Stimulated activated CD8-positive, alpha-beta memory T cell treated with anti-CD3 and anti-CD28 coated beads, Interleukin-7, amount 100 ng/mL, for 1 hour (primary cell): Measurements from ENCODE around the gene GPSM1.
A peak's percentile ranks its signal among the peaks of the same experiment; 100 is the strongest.

Experiments
- DNase-seq, 2 donors: peaks; one replicate each; pipeline ENCODE4 v3.0.0-alpha.2; 2020; ENCODE audit warnings: low read depth in 2 of 2

The GPSM1 gene

DNA sequence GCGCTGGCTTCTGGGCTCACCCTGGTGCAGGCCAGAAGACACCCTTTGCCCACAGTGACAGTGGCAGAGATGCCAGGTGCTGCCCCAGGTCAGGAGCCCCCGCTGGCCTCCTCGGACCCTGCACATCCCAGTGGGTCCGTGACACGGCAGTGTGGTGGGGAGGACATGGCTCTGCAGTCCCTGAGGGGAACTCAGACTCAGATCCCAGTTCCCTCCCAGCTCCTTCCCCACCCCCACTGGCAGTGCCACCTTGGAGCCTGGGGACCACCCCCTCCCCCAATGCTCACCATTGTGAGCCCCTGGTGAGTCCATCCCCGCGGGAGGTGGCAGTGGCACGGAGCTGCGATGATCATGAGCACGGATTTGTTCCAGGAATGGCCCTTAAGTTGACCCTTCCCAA, 22.9 kb upstream of the GPSM1 start:
- no peak for DNase-seq

DNA sequence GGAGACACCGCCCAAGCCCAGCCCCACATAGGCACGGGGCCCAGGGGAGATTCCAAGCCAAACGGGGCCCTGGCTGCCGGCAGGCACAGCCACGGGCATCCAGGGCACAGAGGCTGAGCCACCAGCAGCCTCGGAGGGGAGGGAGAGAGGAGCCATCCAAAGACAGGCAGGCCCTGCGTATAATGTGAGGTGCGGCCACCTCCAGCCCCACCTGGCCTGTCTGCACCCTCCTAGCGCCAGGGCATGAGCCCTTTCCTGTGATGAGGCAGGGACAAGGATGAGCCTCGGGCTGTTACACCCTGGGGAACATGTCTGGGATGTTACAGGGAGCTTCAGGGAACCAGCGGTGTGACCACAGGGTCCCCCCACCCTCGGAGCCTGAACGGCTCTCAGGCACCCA, 22.4 kb upstream of the GPSM1 start:
- no peak for DNase-seq

DNA sequence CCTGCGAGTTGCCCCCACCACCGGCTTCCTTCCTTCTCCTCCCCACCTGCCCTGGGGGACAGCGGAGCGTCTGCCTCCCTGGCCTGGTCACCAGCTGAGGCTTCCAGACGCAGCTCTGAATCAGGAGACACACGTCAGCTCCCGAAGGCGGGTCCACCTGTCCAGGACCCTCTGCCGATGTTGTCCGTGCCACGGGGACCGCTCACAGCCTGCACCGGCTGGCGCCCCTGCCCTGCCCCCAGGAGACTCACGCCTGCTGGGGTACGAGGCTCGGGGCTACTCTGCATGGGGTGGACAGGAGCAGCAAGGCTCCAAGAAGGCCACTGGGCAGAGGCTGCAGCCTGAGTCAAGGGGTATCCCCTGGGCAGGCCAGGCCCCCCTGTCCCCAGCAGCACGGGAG, 21.5 kb upstream of the GPSM1 start:
- DNase-seq = no peak

DNA sequence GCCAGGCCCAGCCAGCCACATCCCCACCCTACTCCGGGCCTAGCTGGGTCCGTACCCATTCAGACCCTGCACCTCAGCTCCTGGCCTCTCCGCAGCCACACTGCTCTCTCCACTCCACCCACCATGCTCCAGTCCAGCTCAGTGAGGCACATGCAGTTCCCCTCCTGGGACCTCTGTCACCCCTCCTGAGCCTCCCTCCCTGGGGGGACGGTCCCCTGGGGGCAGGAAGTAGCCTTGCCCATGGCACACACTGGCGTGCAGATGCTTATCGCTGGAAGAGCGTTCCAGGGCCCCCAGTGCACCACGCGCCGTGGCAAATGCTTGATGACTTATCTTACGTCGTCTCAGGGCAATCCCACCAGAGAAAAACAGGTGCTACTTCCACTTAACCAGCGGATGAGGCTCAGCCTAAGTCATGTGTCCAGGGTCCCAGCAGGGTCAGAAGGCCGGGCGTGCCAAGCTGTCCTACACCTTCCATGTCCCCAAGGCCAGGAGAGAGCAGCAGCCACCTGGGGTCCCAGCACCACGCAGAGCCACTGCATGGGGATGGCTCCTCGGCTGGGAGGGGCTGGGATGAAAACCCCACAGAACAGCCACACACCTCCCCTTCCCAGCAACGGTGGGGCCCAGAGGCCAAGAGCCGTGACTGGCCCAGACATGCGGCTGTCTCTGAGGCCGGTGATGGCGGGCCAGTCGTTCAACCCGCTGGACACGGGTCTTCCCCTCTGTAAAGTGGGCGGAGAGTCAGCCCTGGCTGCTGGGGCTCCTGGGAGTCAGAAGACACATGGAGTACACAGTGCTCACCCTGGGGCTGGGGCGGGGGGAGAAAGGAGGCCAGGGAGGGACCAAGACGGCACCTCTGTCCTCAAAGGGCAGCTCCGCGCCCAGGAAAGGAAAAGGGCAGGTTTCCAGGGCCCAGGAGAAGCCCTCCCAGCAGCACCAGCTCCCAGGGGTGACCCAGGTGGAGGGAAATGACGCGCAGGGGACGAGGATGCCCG, 20.8 kb upstream of the GPSM1 start:
- no peak for DNase-seq

DNA sequence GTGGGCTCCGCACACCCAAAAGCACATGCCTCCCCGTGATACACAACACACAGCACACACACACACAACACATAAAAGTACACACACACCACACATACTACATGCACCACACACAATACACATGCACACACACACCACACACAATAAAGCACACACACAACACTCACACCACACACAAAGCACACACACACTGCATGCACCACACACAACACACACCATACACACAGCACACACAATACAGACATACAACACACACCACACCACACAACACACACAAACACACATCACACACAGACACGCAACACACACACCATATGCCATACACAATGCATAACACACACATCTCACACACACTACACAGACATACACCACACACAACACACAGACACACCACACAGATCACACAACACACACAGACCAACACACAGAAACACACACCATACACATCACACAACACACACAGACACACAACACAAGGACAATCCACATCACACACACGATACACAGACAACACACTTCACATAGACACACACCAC, 20.1 kb upstream of the GPSM1 start:
- DNase-seq = no peak

DNA sequence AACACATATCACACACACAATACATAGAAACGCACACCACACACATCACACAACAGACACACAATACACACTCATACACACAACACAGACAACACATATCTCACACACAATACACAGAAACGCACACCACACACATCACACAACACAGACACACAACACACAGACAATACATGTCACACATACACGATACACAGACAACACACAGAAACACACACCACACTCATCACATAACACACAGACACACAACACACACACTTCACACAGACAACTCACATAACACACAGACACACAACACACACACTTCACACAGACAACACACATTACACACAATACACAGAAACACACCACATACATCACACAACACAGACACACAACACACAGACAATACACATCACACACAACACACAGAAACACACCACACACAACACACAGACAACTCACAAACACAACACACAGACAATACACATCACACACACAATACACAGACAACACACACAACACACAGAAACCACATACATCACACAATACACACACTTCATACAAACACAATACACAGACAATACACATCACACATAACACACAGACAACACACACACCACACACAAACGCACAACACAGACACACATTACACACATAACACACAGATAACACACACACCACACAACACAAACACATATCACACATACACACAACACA, 19.2 kb upstream of the GPSM1 start:
- DNase-seq = no peak

DNA sequence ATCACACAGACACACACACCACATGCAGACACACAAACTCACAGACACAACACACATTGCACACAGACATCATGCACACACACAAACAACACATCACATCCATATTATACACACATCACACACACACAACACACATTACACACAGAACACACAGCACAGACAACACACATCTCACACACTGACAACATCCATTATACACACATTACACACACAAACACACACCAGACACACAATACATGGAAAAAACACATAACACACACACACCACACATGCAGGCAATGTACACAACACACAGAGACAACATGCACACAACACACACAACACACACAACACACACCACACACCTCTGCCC, 18.7 kb upstream of the GPSM1 start:
- no peak for DNase-seq

DNA sequence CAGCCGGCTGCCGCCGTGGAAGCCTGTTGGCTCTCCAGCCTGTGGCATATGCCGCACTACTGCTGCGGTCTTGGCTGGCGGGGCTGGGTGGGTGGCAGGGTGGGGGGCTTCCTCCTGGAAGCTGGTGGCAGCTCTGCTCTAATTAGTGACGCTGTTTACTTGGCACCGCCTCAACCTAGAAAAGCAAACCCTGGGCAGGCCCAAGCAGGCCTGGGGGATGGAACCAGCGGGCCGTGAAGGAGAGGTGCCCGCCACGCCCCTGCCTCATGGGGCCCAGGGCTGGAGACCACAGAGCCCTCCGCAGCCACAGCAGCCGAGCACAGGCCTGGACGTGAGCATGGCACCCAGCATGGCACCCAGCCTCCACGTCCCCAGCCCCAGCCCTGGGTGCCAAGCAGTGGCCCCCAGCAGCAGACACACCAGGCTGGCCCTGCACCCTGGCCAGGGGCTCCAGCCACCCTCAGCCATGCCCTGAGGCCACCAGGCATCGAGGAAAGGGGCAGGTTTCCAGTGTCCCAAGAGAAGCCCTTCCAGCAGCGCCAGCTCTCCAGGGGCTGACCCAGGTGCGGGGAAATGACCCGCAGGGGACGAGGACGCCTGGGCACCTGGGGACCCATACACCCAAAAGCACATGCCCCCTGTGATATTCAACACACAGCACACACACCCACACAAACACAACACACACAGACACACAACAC, 18.1 kb upstream of the GPSM1 start:
- DNase-seq = no peak

DNA sequence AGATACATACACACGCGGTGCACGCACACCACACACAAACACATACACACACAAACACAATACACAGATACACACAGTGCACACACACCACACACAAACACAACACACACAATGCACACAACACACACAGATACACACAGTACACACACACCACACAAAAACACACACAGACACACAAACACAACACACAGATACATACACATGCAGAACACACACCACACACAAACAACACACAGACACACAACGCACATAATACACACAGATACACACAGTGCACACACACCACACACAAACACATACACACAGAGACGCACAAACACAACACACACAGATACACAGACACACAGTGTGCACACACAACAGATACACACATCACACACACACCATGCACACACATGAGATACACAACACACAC, 17.5 kb upstream of the GPSM1 start:
- DNase-seq = no peak

DNA sequence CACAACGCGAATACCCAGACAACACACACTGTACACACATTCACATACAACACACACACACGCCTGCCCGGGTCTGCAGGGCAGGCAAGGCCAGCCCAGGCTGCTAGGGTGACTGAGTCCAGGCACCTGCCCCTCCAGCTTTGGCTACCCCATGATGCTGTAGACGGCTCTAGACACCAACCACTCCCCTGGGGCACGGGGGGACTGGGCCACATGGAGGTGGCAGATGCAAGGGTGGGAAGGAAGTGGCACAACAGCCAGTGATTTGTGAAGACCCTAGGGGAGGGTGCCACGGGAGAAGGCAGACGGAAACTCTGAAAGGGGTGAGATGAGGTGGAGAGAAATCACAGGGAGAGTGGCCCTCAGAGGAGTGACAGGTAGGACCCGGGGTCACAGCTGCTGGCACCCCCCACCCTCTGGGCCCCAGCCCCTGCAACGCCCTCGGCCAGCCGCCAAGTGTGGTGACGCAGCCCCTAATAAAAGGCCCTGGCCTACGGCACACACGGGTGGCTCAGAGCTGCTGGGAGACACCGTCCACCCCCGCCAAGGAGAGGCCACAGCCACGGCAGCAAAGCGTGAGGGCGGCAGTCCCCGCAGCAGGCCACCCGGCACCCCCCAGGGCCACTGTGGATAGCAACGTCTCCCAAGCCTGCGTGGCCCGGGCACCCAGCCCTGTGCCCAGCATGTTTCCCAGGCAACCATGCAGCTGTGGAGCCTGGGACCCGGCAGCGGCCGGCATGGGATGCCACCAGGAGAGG, 16.9 kb upstream of the GPSM1 start:
- DNase-seq = no peak

DNA sequence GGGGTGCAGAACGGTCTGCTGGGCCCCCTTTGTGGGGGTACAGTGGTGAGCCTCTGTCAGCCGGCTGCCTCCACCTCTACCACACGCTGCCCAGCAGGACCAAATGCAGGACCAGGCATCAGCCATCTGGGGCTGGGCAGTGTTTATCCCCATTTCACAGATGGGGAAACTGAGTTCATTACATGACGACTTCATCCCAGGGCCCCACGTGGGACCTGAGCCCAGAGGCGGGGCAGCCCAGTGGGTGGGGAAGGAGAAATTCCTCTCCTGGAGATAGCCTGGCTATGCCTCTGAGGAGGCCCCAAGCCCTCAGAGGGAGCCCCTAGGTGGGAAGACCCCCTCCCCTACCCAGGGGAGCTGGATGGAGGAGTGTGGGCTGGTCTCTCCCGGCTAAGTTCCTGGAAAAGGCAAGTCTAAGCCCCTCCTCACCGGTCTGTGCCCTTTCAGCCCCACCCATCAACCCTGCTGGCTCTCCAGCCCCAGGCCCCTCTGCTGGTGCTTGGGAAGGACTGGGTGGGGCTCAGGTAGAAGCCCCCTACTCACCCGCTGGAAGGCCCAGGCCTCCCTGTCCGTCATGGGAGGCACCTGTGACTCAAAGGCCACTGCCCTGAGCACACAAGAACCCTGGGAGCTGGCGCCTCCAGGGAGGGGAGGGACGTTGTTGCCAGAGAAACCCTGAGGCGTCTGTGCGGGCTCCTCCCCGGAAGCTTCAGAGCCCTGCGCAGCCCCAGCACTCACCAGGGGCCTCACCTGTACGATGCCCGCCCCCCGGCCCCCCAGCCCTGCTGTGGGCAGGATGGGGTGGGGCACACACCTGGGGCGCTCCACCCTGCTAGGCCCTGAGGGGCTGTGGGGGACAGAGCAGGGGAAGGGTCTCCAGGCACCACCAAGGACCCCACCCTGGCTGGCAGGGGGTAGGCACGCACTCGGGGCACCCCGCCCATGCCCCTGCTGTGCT, 16.0 kb upstream of the GPSM1 start:
- DNase-seq = no peak

DNA sequence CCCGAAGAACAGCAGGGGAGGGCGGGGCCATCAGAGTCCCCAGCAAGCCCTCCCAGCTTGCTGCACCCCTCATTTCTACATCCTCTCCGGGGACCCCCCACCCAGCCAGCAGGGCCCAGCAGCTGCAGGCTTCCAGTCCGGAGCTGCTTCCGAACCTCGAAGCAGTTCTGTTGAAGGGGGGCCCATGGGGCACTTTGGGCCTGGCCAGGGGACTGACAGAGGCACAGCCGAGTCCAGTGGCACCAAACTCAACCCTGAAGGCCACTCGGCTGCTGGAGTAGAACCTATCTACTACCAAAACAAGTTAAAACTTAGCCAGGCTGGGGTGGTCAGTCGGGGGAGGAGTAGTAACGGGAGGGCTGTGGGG, 15.3 kb upstream of the GPSM1 start:
- DNase-seq = no peak

DNA sequence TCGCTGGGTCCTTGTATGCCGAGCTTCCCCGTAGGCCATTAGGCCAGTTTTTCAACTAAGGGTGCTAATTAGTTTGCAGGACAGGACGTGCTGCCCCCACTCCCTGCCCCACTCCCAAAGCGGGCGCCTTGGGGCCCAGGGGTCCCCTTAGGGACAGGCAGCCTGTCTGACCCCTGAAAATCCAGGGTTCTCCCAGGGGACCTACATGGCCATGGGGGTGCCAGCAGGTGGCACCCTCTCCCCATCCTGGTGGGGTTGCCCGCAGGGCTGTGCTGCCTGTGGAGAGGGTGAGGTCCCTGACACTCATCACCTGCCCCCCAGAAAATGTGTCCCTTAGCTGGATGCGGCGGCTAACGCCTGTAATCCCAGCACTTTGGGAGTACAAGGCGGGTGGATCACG, 14.9 kb upstream of the GPSM1 start:
- no peak for DNase-seq

DNA sequence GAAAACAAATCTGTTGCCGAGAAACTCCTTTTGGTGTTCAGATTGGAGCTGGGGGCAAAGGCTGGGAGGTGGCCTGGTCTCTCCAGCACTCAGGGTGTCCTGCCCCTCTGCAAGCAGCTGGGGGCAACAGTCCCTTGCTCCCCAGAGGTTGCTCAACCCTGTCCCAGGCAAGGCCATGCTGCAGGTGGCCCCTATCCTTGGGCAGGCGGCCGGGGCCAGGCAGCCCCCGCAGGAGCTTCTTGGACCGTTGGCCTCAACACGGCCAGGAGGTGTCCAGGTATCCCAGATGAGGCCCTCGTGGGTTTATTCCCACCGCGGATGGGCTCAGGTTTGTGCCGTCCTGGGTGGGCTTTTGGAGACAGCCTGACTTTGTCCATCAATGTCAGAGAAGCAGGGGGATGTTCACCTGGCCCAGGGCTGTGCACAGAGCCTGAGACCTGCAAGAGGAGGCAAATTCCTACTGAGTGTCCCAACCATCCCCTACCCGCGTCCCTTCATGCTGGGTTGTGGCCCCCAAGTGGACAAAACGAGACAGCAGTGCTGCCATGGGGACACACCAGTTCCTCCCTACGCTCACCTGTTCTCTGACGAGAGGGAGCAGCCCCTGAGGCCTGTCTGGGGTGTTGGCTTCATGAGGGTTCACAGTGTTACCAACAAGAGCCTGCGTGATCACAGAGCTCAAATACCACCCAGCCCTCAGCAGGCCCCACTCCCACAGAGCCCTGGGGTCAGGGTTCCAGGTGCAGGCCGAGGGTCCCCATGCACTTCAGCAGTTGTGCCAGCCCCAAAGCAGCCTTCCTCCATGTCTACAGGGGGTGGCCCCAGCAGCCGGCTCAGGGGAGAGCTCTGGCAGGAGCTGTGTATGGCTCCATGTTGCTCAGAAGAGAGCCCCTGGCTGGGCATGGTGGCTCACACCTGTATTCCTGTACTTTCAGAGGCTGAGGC, 14.0 kb upstream of the GPSM1 start:
- DNase-seq = no peak

DNA sequence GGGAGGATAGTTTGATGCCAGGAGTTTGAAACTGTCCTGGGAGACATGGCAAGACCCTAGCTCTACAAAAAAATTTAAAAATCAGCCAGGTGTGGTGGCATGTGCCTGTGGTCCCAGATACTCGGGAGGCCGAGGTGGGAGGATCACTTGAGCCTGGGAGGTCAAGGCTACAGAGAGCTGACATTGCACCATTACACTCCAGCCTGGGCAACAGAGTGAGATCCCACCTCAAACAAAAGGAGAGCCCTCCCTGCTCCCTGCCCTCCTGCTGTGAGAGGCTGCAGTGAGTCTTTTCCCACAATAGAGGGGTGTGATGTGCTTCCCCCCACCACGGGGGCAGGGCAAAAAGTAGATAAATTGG, 13.3 kb upstream of the GPSM1 start:
- DNase-seq = no peak

DNA sequence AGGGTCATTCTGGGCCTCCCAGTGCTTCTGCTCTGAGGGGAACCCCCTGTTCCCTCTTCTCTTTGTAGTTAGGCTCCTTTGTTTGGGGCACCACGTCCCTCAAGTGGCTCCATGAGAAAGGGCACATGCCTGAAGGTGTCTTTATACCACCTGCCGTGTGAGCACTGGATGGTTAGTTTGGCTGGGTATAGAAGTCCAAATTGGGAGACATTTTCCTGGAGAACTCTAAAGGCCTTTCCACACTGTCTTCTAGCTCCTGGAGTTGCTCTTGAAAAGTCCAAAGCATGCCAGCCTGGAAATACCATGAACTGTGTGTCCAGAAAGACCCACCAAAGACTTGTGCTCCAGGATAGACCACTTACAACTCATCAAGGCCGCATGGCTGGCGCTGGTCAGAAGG, 12.4 kb upstream of the GPSM1 start:
- no peak for DNase-seq

DNA sequence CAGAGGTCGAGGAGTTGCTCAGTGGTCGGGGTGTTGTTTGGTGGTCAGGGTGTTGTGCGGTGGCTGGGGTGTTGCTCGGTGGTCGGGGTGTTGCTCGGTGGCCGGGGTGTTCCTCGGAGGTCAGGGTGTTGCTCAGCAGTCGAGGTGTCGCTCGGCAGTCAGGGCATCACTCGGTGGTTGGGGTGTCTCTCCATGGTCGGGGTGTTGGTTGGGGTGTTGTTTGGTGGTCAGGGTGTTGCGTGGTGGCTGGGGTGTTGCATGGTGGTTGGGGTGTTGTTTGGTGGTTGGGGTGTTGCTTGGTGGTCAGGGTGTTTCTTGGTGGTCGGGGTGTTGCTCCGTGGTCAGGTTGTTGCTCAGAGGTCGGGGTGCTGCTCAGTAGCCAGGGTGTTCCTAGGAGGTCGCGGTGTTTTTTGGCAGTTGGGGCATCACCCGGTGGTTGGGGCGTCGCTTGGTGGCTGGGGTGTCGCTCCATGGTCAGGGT, 11.0 kb upstream of the GPSM1 start:
- peak in 1 of 2 donors; percentile 13 for DNase-seq

DNA sequence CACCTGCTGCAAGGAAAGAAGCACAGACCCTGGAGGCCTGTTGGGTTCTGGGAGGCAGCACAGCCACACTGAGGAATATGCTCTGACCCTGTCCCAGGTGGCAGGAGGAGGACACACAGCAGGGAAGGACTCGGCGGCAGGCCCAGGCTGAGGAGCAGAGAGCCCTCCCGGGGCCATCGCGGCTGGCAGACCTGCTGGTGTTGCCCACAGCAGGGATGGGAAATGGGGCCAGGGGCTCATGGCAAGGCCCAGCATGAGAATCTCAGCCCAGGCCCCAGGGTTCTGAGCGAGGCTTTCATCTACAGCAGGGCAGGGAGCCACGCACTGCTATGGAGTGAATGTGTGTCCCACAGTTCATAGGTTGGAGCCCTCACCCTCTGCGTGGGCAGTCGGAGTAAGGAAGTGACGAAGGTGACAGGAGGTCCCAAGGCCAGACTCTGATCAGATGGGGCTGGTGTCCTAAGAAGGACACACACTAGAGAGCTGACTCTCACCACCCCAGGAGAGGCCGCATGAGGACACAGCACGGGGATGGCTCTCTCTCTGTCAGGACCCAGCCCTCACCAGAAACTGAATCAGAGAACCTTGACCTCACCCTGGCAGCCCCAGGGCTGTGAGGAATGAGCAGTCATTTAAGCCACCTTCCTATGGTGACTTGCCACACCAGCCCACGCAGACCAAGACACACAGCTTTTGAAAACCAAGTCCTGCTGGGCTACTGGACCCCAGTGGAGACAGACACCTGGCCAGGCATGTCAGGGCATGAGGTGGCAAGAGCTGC, 10.3 kb upstream of the GPSM1 start:
- DNase-seq = no peak
